Activated CD4-positive, alpha-beta T cell treated with anti-CD3 and anti-CD28 coated beads, Interleukin-2, amount 50 U/mL, for 16 hours (primary cell): ENCODE results near the gene BMP2K.
A peak's percentile ranks its signal among the peaks of the same experiment; 100 is the strongest.

ENCODE experiments used
- DNase-seq: peaks from one replicate; pipeline ENCODE4 v3.0.0-alpha.2; 2020

BMP2K gene

DNA sequence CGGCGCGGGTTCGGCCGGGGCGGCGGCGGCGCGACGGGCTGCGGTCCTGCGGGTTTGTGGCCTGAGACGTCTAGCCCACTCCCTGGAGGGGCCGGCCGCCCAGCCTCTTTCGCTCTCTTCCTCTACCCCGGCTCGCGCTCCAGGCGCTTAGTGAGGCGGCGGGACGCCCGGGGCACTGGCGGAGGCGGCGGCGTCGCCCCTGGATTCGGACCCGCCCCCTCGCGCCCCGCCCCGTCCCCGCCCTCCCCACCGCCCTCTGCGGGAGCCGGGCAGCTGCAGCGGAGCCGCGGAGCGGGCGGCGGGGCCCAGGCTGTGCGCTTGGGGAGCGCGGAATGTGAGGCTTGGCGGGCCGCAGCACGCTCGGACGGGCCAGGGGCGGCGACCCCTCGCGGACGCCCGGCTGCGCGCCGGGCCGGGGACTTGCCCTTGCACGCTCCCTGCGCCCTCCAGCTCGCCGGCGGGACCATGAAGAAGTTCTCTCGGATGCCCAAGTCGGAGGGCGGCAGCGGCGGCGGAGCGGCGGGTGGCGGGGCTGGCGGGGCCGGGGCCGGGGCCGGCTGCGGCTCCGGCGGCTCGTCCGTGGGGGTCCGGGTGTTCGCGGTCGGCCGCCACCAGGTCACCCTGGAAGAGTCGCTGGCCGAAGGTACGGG is at the start of gene BMP2K:
TSS of gene BMP2K (plus strand) at position 272 of the 650 bp plus-strand sequence. CDS start at position 466, 194 bp downstream.
- DNase-seq, result peak; percentile 76

- no peak for DNase-seq
Observed at GRCh38 chr4:78726546-78726945, 49.6 kb upstream of the BMP2K start.

GRCh38 chr4:78732332-78733104 is 43.6 kb upstream of the BMP2K start:
- no peak for DNase-seq

- no peak for DNase-seq
Observed at GRCh38 chr4:78734441-78735162, 41.5 kb upstream of the BMP2K start.

DNA sequence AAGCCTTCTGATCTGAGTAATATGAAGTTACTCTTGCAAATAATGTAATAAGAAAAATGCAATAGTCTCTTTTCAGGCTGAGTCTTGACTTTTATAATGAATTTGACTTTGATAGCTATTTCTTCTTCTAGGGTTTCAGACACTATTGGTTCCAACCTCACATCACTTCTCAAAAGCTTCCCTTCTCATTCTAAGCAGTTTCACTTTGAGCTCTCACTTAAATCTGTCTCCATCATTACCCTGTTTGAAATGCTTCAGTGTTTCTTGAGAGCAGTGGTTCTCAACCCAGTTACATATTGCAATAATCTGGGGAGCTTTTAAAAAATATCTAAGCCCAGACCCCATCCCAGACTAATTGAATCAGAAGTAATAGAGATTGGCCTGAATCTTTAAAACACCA is 40.5 kb upstream of the BMP2K start:
- DNase-seq, result no peak

- no peak for DNase-seq
Observed at GRCh38 chr4:78737035-78737434, 39.1 kb upstream of the BMP2K start.

- DNase-seq, result no peak
Observed at GRCh38 chr4:78737973-78738372, 38.2 kb upstream of the BMP2K start.

GRCh38 chr4:78742300-78742699 is 33.9 kb upstream of the BMP2K start:
- DNase-seq, result no peak

DNA sequence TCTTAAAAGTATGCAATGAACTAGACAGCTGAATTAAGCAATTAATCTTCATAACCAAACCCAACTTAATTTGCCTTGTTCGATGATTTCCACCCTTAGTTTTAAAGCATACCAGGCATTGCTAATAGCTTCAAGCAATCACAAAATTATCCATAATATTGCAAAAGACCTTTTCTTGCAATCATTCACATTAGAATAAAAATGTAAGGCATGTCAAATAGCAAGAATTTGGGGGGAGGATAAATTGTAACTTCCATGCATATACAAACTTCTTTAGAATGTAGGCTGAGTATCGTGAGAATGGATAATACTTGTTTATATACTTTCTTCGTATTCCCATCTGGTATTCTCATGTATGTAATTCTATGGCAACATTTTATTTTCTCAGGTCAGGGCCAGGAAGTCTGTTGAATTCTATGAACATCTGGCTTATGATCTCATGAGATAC is 28.7 kb upstream of the BMP2K start:
- no peak for DNase-seq

DNA sequence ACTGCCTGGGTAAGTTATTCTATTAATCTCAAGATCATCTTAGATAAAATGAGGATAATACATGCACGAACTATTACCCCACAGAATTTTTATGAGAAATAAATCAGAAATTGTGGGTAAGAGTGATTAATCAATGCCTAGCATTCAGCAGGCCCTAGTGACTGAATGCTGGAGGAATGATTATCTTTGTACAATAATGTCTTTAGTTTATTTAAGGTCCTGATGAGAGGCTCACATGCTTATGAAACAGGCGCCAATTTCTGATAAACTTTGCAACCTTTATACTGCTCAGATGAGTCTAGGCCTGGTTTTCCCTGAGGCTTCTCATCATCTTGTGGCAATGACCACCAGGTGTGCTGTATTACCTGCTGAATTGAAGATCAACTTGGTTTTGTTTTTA is 27.8 kb upstream of the BMP2K start:
- no peak for DNase-seq

- DNase-seq, result peak; percentile 30
Observed at GRCh38 chr4:78749258-78749971, 26.7 kb upstream of the BMP2K start.

GRCh38 chr4:78749972-78750727 is 26.0 kb upstream of the BMP2K start:
- no peak for DNase-seq

GRCh38 chr4:78753091-78753490 is 23.1 kb upstream of the BMP2K start:
- no peak for DNase-seq

GRCh38 chr4:78754872-78755271 is 21.3 kb upstream of the BMP2K start:
- no peak for DNase-seq

DNA sequence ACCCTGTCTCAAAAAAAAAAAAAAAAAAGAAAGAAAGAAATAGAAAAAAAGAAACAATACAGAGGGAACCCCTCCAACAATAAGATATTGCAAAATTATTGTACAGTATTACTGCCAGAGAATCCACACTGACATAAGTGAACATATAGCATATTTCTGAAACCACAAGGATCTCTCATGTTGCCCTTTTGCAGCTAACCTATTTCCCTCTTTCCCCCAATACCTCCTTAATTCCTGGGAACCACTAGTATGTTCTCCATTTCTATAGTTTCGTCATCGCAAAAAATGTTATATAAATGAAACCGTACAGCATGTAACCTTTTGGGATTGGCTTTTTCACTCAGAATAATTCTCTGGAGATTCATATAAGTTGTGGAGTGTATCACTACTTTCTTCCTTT is 20.0 kb upstream of the BMP2K start:
- DNase-seq, result no peak

- no peak for DNase-seq
Observed at GRCh38 chr4:78756776-78757175, 19.4 kb upstream of the BMP2K start.

- no peak for DNase-seq
Observed at GRCh38 chr4:78757574-78757973, 18.6 kb upstream of the BMP2K start.

DNA sequence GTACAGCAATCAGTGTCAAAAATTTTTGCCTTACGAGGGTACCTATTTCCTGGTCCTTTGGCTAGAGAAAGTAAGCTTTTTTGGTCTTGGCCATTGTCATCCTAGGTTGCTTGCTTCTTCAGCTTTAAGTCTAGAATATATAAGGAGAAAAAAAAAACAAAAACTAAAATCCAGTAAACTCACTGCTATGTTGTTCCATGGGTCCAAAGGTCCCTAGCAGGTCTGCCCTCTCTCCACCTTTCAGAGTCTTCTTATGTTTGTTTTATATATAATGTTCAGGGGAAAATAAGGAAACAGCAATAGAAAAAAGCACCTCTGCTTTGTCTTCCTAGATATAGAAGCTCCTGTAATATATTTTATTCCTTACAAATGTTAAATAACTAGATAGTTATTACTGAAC is 18.1 kb upstream of the BMP2K start:
- no peak for DNase-seq

GRCh38 chr4:78762529-78762928 is 13.6 kb upstream of the BMP2K start:
- DNase-seq, result no peak

DNA sequence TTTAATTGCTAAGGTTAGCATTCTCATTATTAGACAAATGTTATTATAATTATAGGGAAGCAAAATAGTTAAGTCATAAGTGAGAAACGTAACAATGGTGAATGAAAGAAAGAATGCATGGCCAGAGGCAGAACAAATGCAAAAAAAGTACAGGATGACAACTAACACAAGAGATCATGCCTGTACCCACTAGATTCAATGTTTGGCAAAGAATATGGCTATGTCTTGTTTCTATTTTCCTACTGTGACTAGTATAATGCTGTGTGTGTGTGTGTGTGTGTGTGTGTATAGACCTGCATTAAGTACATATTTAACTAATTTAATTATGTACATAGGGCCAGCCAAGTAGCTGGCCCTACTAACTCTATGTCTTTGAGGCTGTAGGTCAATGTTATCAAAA is 12.9 kb upstream of the BMP2K start:
- no peak for DNase-seq

DNA sequence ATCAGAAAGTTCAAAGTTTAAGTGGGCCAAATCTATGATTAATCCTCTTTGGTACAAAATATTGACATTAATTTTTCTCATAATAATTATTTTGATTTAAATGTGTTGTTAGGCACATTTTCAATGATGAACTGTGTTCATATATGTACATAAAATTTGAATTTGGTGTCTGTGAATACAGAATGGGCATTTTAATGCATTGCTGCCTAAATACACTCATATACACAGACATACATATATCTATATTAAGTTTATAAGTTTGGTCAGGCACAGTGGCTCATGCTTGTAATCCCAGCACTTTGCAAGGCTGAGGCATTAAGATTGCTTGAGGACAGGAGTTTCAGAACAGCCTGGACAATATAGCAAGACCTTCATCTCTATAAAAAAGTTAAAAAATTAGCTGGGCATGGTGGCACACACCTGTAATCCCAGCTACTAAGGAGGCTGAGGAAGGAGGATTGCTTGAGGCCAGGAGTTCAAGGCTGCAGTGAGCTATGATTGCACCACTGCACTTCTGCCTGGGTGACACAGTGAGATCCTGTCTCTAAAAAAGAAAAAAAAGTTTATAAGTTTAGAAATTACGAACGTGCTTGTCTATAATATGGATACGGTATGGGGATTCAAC is 12.3 kb upstream of the BMP2K start:
- DNase-seq, result no peak

DNA sequence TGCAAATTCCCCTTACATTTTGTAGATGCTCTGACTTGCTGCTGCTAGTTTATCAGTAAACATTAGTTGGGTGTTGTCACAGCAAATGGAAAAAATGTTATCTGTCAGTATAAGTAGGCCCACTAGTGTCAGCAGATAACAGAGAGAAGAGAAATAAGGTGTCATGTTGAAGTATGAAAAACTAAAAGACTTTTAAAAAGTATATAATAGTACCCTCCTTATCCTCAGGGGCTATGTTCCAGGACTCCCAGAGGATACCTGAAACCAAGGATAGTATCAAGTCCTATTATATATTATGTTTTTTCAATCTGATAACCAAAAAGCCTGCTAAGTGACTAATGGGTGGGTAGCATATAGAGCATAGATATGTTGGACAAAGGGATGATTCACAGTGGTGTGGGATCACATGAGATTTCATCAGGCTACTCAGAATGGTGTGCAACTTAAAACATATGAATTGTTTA is 11.6 kb upstream of the BMP2K start:
- no peak for DNase-seq
